Uterus (tissue), 4 donors: ENCODE measurements around the gene MYOD1. TPM values are rescaled to one million over a fixed set of nuclear protein-coding genes. Genes with fewer than 3 reads are reported as not detected.

Experiments used
- DNase-seq, 2 donors: peaks; one replicate each; pipeline ENCODE4 v3.0.0-alpha.2; 2019 to 2020
- H3K27ac ChIP-seq, 2 donors: fragments of 200-600 bp; sonication (generic); 1 replicate in 1 of 2; 2 replicates in 1 of 2; pipeline ENCODE4 v1.5.1; 2016 to 2018
- H3K27me3 ChIP-seq, 2 donors: fragments of 200-600 bp; sonication (generic); one replicate each; pipeline ENCODE4 v1.5.1; 2018 to 2019; ENCODE audit warnings: control low read depth in 1 of 2
- H3K36me3 ChIP-seq, 2 donors: fragments of 200-600 bp; sonication (generic); one replicate each; pipeline ENCODE4 v1.5.1; 2019; ENCODE audit warnings: control low read depth in 1 of 2
- H3K4me1 ChIP-seq, 2 donors: fragments of 200-600 bp; sonication (generic); one replicate each; pipeline ENCODE4 v1.5.1; 2018 to 2019; ENCODE audit warnings: control low read depth in 1 of 2
- H3K4me3 ChIP-seq, 2 donors: fragments of 200-600 bp; sonication (generic); 1 replicate in 1 of 2; 2 replicates in 1 of 2; pipeline ENCODE4 v1.5.1; 2018 to 2019; ENCODE audit warnings: mild to moderate bottlenecking in 1 of 2
- H3K9me3 ChIP-seq, 2 donors: fragments of 200-600 bp; sonication (generic); one replicate each; pipeline ENCODE4 v1.5.1; 2019; ENCODE audit warnings: control low read depth in 1 of 2
- POLR2A ChIP-seq, 2 donors: fragments of 450-650 bp; IDR thresholded peaks; one replicate each; pipeline ENCODE4 v1.6.1; 2016; ENCODE audit warnings: antibody characterized with exemption in 2 of 2, mild to moderate bottlenecking in 1 of 2, moderate library complexity in 1 of 2
- intact Hi-C: fragments of 100-400 bp; cut with DNase I; formaldehyde crosslinking; loops from one replicate; pipeline ENCODE4 v1.15.1; 2023; ENCODE audit warnings: low total_unique reads
- total RNA-seq, 4 donors: library from RNA; depleted of rRNA in 3 of 4; stranded (reverse); fragments of >200 nt in 3 of 4; gene quantifications; one replicate each; pipeline versions ENCODE4 v1.1.0 to v1.2.4, GENCODE V29; 2014 to 2023
- TF ChIP-seq, protein P1 (sequence below), 4 experiments: fragments of 200-600 bp in 2 of 4; fragments of 450-650 bp in 2 of 4; sonication (generic) in 2 of 4; IDR thresholded peaks; one replicate each; pipeline ENCODE4 v1.5.1; 2016 to 2019; ENCODE audit warnings: antibody characterized with exemption in 4 of 4, mild to moderate bottlenecking in 2 of 4, moderate library complexity in 1 of 4
- donor health status: DM: yes; HTN: yes; CAD: no.

The MYOD1 gene
- total RNA-seq, result not detected

- Histone ChIP-seq H3K9me3 (no peaks in the 10 kb centered on the region), H3K27ac (no peak within 1 kb of the TSS), H3K4me1 (peaks cover 0 to 14% of the 10 kb centered on the region in 2 donors), H3K36me3 (no peaks in the 10 kb centered on the region), H3K4me3 (no peak within 1 kb of the TSS), H3K27me3 (peaks cover 0 to 21% of the 10 kb centered on the region in 2 donors)
- TF ChIP-seq, protein P1, sequence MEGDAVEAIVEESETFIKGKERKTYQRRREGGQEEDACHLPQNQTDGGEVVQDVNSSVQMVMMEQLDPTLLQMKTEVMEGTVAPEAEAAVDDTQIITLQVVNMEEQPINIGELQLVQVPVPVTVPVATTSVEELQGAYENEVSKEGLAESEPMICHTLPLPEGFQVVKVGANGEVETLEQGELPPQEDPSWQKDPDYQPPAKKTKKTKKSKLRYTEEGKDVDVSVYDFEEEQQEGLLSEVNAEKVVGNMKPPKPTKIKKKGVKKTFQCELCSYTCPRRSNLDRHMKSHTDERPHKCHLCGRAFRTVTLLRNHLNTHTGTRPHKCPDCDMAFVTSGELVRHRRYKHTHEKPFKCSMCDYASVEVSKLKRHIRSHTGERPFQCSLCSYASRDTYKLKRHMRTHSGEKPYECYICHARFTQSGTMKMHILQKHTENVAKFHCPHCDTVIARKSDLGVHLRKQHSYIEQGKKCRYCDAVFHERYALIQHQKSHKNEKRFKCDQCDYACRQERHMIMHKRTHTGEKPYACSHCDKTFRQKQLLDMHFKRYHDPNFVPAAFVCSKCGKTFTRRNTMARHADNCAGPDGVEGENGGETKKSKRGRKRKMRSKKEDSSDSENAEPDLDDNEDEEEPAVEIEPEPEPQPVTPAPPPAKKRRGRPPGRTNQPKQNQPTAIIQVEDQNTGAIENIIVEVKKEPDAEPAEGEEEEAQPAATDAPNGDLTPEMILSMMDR (IDR thresholded peaks at IDR 0.05), result no peak
- no peak for DNase-seq
- intact Hi-C loops, result no loop called here
Measured at GRCh38 chr11:17719028-17719937, at the start of gene MYOD1. TSS of gene MYOD1 (plus strand) at chr11:17719571. CDS start at chr11:17719783, 212 bp downstream.

- Histone ChIP-seq H3K27me3 (no peaks in the 10 kb centered on the region), H3K36me3 (no peaks in the 10 kb centered on the region), H3K27ac (no peak overlapping the region), H3K4me3 (no peak overlapping the region), H3K9me3 (no peaks in the 10 kb centered on the region), H3K4me1 (no peaks in the 10 kb centered on the region)
- TF ChIP-seq, protein P1 (IDR thresholded peaks at IDR 0.05), result no peak
- no peak for TF ChIP-seq POLR2A (IDR thresholded peaks at IDR 0.05)
- no peak for DNase-seq
- intact Hi-C loops, result no loop called here
Measured at GRCh38 chr11:17672469-17672868, 46.9 kb upstream of the MYOD1 start.

GRCh38 chr11:17673951-17674350 is 45.4 kb upstream of the MYOD1 start:
- intact Hi-C loops, result no loop called here
- TF ChIP-seq, protein P1 (IDR thresholded peaks at IDR 0.05), result no peak
- TF ChIP-seq POLR2A (IDR thresholded peaks at IDR 0.05), result no peak
- H3K36me3 ChIP-seq, result no peaks in the 10 kb centered on the region
- no peaks in the 10 kb centered on the region for H3K9me3 ChIP-seq
- no peak overlapping the region for H3K27ac ChIP-seq
- no peak overlapping the region for H3K4me3 ChIP-seq
- H3K27me3 ChIP-seq, result no peaks in the 10 kb centered on the region
- DNase-seq, result no peak
- no peaks in the 10 kb centered on the region for H3K4me1 ChIP-seq

DNA sequence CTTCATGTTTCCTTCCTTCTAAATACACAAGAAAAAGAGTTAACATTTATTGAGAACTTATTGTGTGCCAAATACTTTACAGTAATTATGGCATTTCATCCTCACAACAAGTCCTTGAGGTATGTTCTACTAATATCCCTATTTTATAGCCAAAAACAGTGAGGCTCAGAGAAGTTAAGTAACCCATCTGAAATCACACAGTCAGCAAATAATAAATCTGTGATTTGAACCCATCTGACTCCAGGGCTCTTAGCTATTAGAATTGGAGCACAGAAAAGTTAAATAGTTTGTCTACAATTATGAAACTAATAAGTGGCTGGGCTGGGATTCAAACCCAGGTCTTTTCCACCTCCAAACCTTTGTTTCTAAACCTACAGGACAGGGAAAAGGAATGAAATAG is 36.5 kb upstream of the MYOD1 start:
- Histone ChIP-seq H3K9me3 (no peaks in the 10 kb centered on the region), H3K4me3 (no peak overlapping the region), H3K27ac (no peak overlapping the region), H3K36me3 (no peaks in the 10 kb centered on the region), H3K27me3 (no peaks in the 10 kb centered on the region), H3K4me1 (no peaks in the 10 kb centered on the region)
- DNase-seq, result no peak
- TF ChIP-seq, protein P1 (IDR thresholded peaks at IDR 0.05), result no peak
- TF ChIP-seq POLR2A (IDR thresholded peaks at IDR 0.05), result no peak
- intact Hi-C loops, result no loop called here

DNA sequence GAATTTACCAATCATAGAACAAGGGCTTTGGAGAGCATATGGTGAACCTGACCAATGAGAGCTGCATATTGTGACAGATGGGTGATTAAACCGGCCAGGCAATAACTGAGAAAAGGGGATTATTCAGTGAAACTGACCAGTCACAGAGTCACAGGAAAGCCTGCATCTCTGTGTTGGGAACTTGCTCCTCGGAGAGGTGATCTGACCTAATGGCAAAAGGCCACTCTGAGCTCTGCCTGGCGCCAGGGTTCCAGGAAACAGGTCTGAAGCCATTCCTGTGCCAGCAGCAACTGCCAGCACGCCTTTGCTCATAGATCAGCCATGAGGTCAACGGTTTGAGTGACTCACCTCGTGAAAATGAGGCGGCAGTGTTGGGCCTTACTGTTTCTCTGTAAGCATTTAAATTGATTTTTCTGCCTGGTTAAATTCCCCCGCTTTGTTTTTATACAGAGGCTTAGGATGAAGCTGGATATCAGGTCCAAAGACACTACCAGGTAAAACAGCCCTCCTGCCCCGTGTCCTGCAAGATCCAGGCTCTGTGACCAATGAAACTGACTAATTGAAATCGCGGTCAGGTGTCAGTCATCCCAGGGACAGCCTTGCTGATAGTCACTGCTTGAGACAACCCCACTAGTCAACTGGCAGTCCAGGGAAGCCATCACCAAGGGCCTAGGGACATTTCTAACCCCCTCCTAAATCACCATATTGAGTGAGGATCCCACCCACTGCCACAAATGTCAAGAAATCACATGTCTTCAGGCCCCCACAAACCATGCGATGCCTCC is 35.8 kb upstream of the MYOD1 start:
- Histone ChIP-seq H3K4me1 (no peaks in the 10 kb centered on the region), H3K27ac (no peak overlapping the region), H3K27me3 (no peaks in the 10 kb centered on the region), H3K36me3 (no peaks in the 10 kb centered on the region), H3K4me3 (no peak overlapping the region), H3K9me3 (no peaks in the 10 kb centered on the region)
- TF ChIP-seq POLR2A (IDR thresholded peaks at IDR 0.05), result no peak
- TF ChIP-seq, protein P1 (IDR thresholded peaks at IDR 0.05), result no peak
- intact Hi-C loops, result no loop called here
- DNase-seq, result no peak
